SHP77 treated with DMSO at 0.1 percent for 48 hours (cell line): ENCODE measurements around the gene TXNL1.
"Not testable (repeated sequence)": the region's sequence is repeated elsewhere in the genome, so short reads cannot be mapped to it uniquely, and the experiment has no call there.

Source experiments
- DNase-seq: peaks from one replicate; lab custom pipeline; 2025; lab: John Stamatoyannopoulos, UW

TXNL1 gene

DNA sequence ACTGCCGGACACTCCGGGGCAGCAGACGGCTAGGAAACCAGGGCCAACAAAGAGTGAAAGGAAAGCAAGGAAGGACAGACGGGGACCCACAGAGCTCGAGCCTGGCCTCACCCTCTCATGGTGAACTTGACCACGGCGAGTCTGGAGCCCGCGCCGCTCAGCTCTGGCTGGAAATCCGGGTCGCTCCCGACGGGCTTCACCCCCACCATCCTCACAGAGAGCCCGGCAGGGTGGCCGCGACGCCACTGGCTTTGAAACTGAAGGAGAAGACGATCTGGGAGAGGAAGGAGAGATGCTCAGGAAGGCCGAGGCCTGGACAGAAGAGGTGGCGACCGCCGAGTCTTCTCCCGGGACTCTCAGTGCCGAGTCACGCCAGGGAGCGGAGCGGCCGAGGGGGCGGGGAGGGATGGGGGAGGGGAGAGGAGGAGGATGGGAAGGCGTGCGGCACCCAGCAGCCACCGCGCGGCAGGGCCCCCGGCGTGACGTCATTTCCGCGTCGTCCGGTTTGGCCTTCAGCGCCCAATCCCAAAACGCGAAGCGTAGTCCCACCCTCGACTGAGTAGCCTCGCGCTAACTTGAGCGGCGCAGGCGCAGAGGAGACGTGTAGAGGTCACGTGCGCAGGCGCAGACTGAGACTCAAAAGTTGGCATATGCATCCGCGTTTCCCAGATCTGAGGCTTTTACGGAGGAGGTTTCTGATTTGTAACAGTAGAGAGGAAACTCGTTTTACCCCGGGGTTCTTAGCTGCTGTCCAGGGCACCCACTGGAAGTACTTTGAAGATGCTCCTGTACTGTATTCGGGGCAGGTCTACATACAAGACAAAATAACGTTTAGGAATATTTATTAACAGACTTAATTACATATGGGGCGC is at the start of gene TXNL1:
Gene TXNL1, minus strand, starts transcription at position 361 of the 872 bp plus-strand sequence. Its CDS starts 152 bp downstream, at position 209.
- peak; percentile 95 for DNase-seq

DNA sequence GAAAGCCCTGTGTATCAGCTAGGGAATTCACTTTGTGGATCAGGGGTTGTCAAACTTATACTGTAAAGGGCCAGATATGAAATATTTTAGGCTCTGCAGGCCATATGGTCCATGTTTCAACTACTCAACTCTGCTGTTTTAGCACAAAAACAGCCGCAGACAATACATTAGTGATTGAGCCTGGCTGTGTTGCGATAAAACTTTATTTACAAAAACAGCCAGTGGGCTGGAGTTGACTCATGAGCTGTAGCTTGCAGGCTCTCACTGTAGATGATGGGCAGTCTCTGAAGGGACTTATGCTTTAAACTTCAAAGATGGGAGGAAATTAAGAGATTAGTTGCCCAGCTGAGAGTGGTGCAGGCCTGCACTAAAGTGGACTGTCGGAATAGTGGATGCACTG is 45.9 kb upstream of the TXNL1 start:
- no peak for DNase-seq

GRCh38 chr18:56678836-56679565 is 40.6 kb upstream of the TXNL1 start:
- DNase-seq = no peak

- no peak for DNase-seq
These were observed 38.2 kb upstream of the TXNL1 start for GRCh38 chr18:56676639-56677038.

DNA sequence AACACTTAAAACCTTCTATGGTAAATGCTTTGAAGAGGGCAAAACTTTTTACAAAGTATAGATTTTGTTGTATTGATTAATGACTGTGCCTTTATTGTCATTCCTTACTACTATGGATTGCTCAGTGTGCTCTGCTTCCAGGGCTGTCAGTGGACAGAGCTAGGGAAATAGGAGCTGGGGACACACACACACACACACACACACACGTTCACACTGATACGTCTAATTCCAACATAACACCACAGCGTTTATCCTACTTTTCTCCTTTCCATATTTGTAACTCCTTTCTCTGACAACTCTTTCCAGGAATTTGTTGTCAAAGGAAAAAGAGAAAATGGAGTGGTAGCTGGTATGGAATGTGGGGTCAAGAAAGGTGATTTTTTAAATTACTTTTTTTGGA is 34.6 kb upstream of the TXNL1 start:
- DNase-seq = no peak

- no peak for DNase-seq
These were observed 34.0 kb upstream of the TXNL1 start for GRCh38 chr18:56672391-56672790.

GRCh38 chr18:56662902-56663301 is 24.5 kb upstream of the TXNL1 start:
- no peak for DNase-seq

DNA sequence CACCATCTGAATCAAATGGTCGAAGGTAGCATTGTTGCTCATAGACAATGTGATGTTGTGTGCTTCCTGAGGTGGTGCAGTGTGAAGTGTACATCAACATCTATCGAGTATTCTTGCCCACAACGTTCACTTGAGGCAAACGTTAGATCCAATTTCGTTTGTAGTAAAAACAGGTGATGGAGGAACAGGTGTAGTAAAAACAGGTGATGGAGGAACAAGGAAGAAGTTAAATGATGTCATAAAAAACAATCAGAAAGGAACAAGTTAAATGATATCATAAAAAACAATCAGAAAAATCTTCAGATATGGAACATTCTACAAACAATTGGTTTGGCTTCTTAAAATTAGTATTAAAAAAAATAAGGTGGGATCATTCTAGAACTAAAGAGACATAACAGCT is 24.1 kb upstream of the TXNL1 start:
- no peak for DNase-seq

DNA sequence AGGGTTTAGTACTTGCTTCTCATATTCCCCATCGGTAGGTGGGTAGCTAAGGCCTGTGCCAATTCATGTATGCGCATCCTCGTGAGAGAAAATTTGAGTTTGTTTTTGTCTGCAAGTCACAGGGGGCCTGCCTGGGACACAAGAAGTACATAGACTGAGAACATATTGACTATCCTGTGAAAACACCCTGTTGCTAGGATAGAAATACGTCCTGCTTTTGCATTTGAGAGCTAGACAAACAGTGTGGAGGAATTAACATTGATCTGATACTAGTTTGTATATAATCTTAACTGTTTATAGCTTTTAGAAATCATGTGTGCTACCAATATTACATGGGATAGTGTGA is 23.6 kb upstream of the TXNL1 start:
- DNase-seq = no peak

- no peak for DNase-seq
These were observed 23.1 kb upstream of the TXNL1 start for GRCh38 chr18:56661360-56662062.

- no peak for DNase-seq
These were observed 22.3 kb upstream of the TXNL1 start for GRCh38 chr18:56660655-56661054.

GRCh38 chr18:56659111-56659510 is 20.7 kb upstream of the TXNL1 start:
- DNase-seq = no peak

DNA sequence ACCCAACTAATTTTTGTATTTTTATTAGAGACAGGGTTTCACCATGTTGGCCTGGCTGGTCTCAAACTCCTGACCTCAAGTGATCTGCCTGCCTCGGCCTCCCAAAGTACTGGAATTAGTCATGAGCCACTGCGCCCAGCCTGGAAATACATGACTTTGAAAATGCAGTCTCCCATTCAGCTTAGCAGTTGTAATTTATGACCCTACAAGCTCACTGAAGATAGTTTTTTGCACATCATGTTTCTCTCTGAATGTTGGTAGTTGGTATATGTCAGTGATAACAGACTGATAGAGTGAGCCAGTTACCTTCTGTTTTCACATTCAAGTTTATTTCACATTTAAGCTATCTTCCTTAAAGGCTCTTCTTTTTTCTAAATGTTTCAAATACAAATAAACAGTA is 19.9 kb upstream of the TXNL1 start:
- DNase-seq = no peak

- DNase-seq = not testable (repeated sequence)
These were observed 15.9 kb upstream of the TXNL1 start for GRCh38 chr18:56654280-56654679.

GRCh38 chr18:56652802-56653201 is 14.4 kb upstream of the TXNL1 start:
- no peak for DNase-seq

DNA sequence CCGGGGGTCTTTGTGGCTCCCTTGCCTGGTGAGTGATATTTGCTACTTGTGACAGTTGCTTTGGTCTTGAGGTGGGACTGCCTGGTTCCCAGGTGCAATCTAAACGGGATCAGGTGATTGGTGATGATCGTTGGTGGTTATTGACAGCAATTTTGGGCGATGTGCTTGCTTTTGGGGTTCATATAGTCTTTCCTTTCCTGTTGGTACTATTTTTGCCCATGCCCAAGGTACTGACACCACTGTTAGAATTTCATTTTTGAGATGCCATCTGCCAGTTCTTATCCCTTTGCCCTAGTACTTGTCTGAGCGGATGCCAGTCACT is 13.3 kb upstream of the TXNL1 start:
- DNase-seq = no peak

DNA sequence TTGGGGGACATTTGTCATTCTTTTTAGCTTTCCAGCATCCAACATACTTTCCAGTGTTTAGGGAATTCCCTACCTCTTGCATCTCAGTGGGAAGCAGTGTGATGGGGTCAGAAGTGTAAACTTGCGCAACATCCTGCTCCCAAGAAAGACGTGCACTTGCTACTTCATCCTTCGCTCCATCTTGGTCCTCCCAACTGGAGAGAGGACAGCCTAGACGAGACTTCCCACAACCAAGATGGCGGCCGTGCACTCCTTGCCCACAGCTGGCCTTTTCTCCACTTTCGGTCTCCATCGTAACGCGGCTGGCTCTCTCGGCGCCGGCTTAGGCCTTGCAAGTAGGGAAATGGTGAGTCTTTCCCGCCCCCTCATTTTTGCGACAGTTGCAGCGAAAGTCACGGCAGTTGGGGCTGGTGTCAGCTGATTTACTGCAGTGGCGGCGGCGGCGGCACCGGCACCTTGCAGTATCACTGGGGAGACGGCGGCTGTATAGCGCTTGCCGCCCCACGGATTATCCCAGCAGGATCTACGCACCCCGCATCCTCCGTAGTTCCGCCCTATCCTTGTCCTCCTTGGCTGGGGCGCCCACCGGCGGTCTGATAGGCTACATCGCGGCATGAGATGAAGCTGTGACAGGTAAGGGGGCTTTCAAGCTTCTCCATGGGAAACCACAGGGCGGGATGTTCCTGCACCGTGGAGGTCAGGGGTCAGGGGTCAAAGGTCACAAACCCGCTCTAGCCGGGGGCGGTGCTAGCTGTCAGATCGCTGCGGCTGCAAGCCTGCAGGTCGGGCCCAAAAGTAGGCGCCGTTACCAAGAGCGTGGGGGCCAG is 12.8 kb upstream of the TXNL1 start, which contains the start of gene WDR7:
Gene WDR7, plus strand, starts transcription at position 416 of the 827 bp plus-strand sequence. CDS start 21,157 bp downstream, outside the sequence.
- peak; percentile 96 for DNase-seq

DNA sequence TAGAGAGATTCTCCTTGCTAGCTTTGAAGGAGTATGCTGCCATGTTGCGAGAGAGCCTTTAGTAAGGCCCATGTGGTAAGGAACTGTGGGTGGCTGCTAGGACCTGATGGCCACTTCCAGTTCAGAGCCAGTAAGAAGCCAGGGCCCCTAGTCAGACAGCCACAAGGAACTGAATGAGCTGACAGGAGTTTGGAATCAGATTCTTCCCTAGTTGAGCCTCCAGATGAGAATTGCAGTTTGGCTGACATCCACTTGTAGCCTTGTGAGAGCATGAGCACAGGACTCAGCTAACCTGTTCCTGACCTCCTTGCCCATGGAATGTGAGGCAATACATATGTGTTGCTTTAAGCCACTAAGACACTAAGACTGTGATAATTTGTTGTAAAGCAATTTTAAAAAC is 11.6 kb upstream of the TXNL1 start:
- no peak for DNase-seq

- DNase-seq = no peak
These were observed 9.8 kb upstream of the TXNL1 start for GRCh38 chr18:56647951-56648893.

GRCh38 chr18:56647071-56647470 is 8.7 kb upstream of the TXNL1 start:
- no peak for DNase-seq
